K562 (cell line): ENCODE measurements around the gene F13A1. TPM values are rescaled to one million over a fixed set of nuclear protein-coding genes. Genes with fewer than 3 reads are reported as not detected.
A peak's percentile ranks its signal among the peaks of the same experiment; 100 is the strongest.

Experiments
- ATAC-seq: fragments of 200-7000 bp; cut with Tn5 transposase; 3 replicates; pipeline ENCODE4 v1.9.1; 2020; ENCODE audit warnings: moderate library complexity
- BruUV-seq: library from RNA; stranded (reverse); fragments of 400-500 nt; replicated peaks from 2 replicates; lab custom pipeline; 2021; lab: Mats Ljungman, UMichigan
- CTCF ChIA-PET: fragments of 300-600 bp; formaldehyde crosslinking; extraction: SDS; loops from one replicate; lab custom pipeline; 2021; ENCODE audit warnings: low intra/inter-chr PET ratio; lab: Yijun Ruan, JAX
- POLR2A ChIA-PET: fragments of 300-600, 350-650 bp; sonication (Branson Sonifier 250); formaldehyde crosslinking; extraction: SDS; loops from one replicate; lab custom pipeline; 2021; ENCODE audit warnings: antibody characterized with exemption, inconsistent platforms; lab: Yijun Ruan, JAX
- DNase-seq, 4 experiments: peaks; one replicate each; pipeline versions ENCODE4 v3.0.0 to v3.0.0-alpha.2; 2011 to 2018; ENCODE audit warnings: low spot score in 3 of 4, mixed read lengths in 3 of 4; ENCODE audit errors: extremely low read depth in 1 of 4
- FAIRE-seq: peaks from 2 replicates; lab custom pipeline; 2011; peaks lifted over from hg19 to GRCh38; lab: Jason Lieb, UNC
- H2AFZ ChIP-seq: 2 replicates; pipeline ENCODE4 v1.6.0; 2011; ENCODE audit warnings: low read depth, low read length, control low read depth, inconsistent platforms
- H3K27ac ChIP-seq: fragments of 200-600 bp; 3 replicates; pipeline ENCODE4 v1.8.0; 2011; ENCODE audit warnings: low read depth, mild to moderate bottlenecking, control low read depth, inconsistent platforms, low read length, moderate library complexity, mixed read lengths; ENCODE audit errors: extremely low read depth
- H3K27me3 ChIP-seq, 2 experiments: fragments of 300-600 bp in 1 of 2; 2 replicates in 1 of 2; 3 replicates in 1 of 2; pipeline versions ENCODE4 v1.6.0 to v1.8.0; 2011; ENCODE audit warnings: inconsistent platforms in 2 of 2, low read length in 2 of 2, mild to moderate bottlenecking in 1 of 2, mixed read lengths in 1 of 2, moderate library complexity in 1 of 2; ENCODE audit not compliant: control insufficient read depth in 2 of 2, insufficient read depth in 2 of 2
- H3K36me3 ChIP-seq: fragments of 300-600 bp; 3 replicates; pipeline ENCODE4 v1.8.0; 2011; ENCODE audit warnings: mild to moderate bottlenecking, low read length, inconsistent platforms; ENCODE audit not compliant: control insufficient read depth, insufficient read depth
- H3K4me1 ChIP-seq, 2 experiments: fragments of 200-600 bp in 1 of 2; replicated peaks in 1 of 2; 2 replicates in 1 of 2; 3 replicates in 1 of 2; pipeline versions ENCODE4 v1.5.1 to v1.8.0; 2011; ENCODE audit warnings: inconsistent platforms in 2 of 2, low read length in 2 of 2, mild to moderate bottlenecking in 1 of 2, mixed read lengths in 1 of 2, moderate library complexity in 1 of 2; ENCODE audit not compliant: control insufficient read depth in 2 of 2, insufficient read depth in 2 of 2
- H3K4me2 ChIP-seq: 2 replicates; pipeline ENCODE4 v1.6.1; 2011; ENCODE audit warnings: low read length, control low read depth, inconsistent platforms, mixed read lengths; ENCODE audit not compliant: insufficient read depth
- H3K4me3 ChIP-seq: fragments of 200-600 bp; sonication (generic), shearing (Covaris generic); 2 replicates; pipeline ENCODE4 v1.5.1; 2016; ENCODE audit warnings: control low read depth, inconsistent platforms
- H3K79me2 ChIP-seq: fragments of 200-600 bp; 3 replicates; pipeline ENCODE4 v1.8.0; 2011; ENCODE audit warnings: low read length, inconsistent platforms; ENCODE audit not compliant: control insufficient read depth, insufficient read depth
- H3K9ac ChIP-seq, 2 experiments: 2 replicates each; pipeline versions ENCODE4 v1.6.0 to v1.6.1; 2011; ENCODE audit warnings: low read depth in 2 of 2, low read length in 2 of 2, control low read depth in 1 of 2, inconsistent platforms in 1 of 2, mild to moderate bottlenecking in 1 of 2, mixed read lengths in 1 of 2; ENCODE audit not compliant: insufficient read depth in 1 of 2
- H3K9me1 ChIP-seq: one replicate; pipeline ENCODE4 v1.6.0; 2011; ENCODE audit warnings: inconsistent platforms, mild to moderate bottlenecking, low read length, moderate library complexity; ENCODE audit not compliant: control insufficient read depth, insufficient read depth
- H3K9me3 ChIP-seq: replicated peaks from 2 replicates; pipeline ENCODE4 v1.5.1; 2011; ENCODE audit warnings: low read depth, low read length, inconsistent platforms; ENCODE audit not compliant: control insufficient read depth, insufficient read depth
- H4K20me1 ChIP-seq: replicated peaks from 2 replicates; pipeline ENCODE4 v1.6.1; 2011; ENCODE audit warnings: low read length, inconsistent platforms, mixed read lengths; ENCODE audit not compliant: control insufficient read depth, insufficient read depth
- BACH1 ChIP-seq: fragments of 200-800 bp; sonication (Bioruptor generic); IDR thresholded peaks from 2 replicates; pipeline ENCODE4 v1.6.1; 2016; ENCODE audit warnings: missing genetic modification characterization, missing compliant biosample characterization
- C11orf30 ChIP-seq: fragments of 450-650 bp; IDR thresholded peaks from 2 replicates; pipeline ENCODE4 v1.6.1; 2016; ENCODE audit warnings: low read depth, mild to moderate bottlenecking
- CTBP1 ChIP-seq: fragments of 450-650 bp; IDR thresholded peaks from 2 replicates; pipeline ENCODE4 v1.6.1; 2016; ENCODE audit warnings: borderline replicate concordance
- FOS ChIP-seq: IDR thresholded peaks from 3 replicates; pipeline ENCODE4 v1.6.1; 2011; ENCODE audit not compliant: insufficient read length; ENCODE audit errors: extremely low read depth
- FOSL1 ChIP-seq: fragments of 200-800 bp; sonication (Bioruptor generic); conservative IDR thresholded peaks from 2 replicates; pipeline ENCODE4 v1.6.1; 2016; ENCODE audit warnings: missing genetic modification characterization, missing compliant biosample characterization
- MYC ChIP-seq, 2 experiments: fragments of 250-450 bp in 1 of 2; sonication (Bioruptor Pico) in 1 of 2; IDR thresholded peaks; 2 replicates each; pipeline versions ENCODE4 v1.5.1 to v1.6.1; 2012 to 2021; ENCODE audit warnings: low read depth in 2 of 2, borderline replicate concordance in 1 of 2, improper control_type of control experiment in 1 of 2, low read length in 1 of 2, mild to moderate bottlenecking in 1 of 2, moderate library complexity in 1 of 2
- NCOA6 ChIP-seq: fragments of 450-650 bp; IDR thresholded peaks from 2 replicates; pipeline ENCODE4 v1.6.1; 2017; ENCODE audit warnings: mild to moderate bottlenecking
- NFE2 ChIP-seq: IDR thresholded peaks from 2 replicates; pipeline ENCODE4 v1.6.1; 2014; ENCODE audit warnings: antibody characterized with exemption, low read depth
- NFE2L1 ChIP-seq: fragments of 450-650 bp; IDR thresholded peaks from 2 replicates; pipeline ENCODE4 v1.6.1; 2016; ENCODE audit warnings: missing genetic modification characterization, low read depth, mild to moderate bottlenecking, missing compliant biosample characterization, moderate library complexity, borderline replicate concordance
- SIN3A ChIP-seq, 2 experiments: fragments of 150-350 bp in 1 of 2; IDR thresholded peaks; 2 replicates each; pipeline ENCODE4 v1.6.1; 2011 to 2016; ENCODE audit warnings: borderline replicate concordance in 2 of 2, low read depth in 2 of 2, low read length in 2 of 2, mild to moderate bottlenecking in 2 of 2, moderate library complexity in 2 of 2; ENCODE audit not compliant: control insufficient read depth in 1 of 2
- TCF15 ChIP-seq: fragments of 250-450 bp; sonication (Bioruptor Pico); IDR thresholded peaks from 2 replicates; pipeline ENCODE4 v1.8.0; 2022; ENCODE audit warnings: moderate library complexity, mild to moderate bottlenecking, inconsistent platforms
- TCF3 ChIP-seq: sonication (generic); formaldehyde crosslinking; IDR thresholded peaks from 2 replicates; pipeline ENCODE4 v1.4.0; 2020; ENCODE audit warnings: mild to moderate bottlenecking, missing genetic modification reagents
- YBX1 ChIP-seq: fragments of 450-650 bp; IDR thresholded peaks from 2 replicates; pipeline ENCODE4 v1.7.1; 2016; ENCODE audit warnings: mild to moderate bottlenecking
- ZC3H8 ChIP-seq: fragments of 450-650 bp; IDR thresholded peaks from 2 replicates; pipeline ENCODE4 v1.6.1; 2017
- ZFP91 ChIP-seq: sonication (generic); formaldehyde crosslinking; IDR thresholded peaks from 2 replicates; pipeline ENCODE4 v1.8.0; 2022; ENCODE audit warnings: mild to moderate bottlenecking, missing genetic modification reagents
- ZNF134 ChIP-seq: fragments of 250-450 bp; sonication (Bioruptor Pico); conservative IDR thresholded peaks from 2 replicates; pipeline ENCODE4 v1.4.0; 2020
- ZNF143 ChIP-seq: sonication (generic); formaldehyde crosslinking; IDR thresholded peaks from 2 replicates; pipeline ENCODE4 v1.9.0; 2022; ENCODE audit warnings: mild to moderate bottlenecking, missing genetic modification reagents
- WGBS: fragments of 100-300 bp; shearing (Covaris generic); methylation state at CpG from one replicate; pipeline ENCODE4 v1.1.6; 2016; ENCODE audit warnings: low coverage, mixed read lengths; ENCODE audit not compliant: insufficient coverage; ENCODE audit errors: missing lambda C conversion rate; 5-methylcytosine and 5-hydroxymethylcytosine counted together
- in situ Hi-C: fragments of 300-500 bp; cut with MboI; formaldehyde crosslinking; loops from 4 replicates; pipeline ENCODE4 v1.15.0; 2018; ENCODE audit warnings: inconsistent platforms, mixed read lengths
- intact Hi-C: fragments of 100-400 bp; cut with micrococcal nuclease; formaldehyde crosslinking; loops from 2 replicates; pipeline ENCODE4 v1.14.2; 2022
- polyA plus RNA-seq, 8 experiments: library from polyadenylated mRNA; depleted of rRNA in 4 of 8; stranded (reverse) in 5 of 8; unstranded in 3 of 8; fragments of >200 nt; fragmentation: Nextera tagmentation in 2 of 8; fragmentation: Illumina TruSeq in 1 of 8; extraction: Ambion mirVana in 2 of 8; extraction: Trizol in 1 of 8; gene quantifications; 2 replicates each; pipeline versions ENCODE4 v1.2.1 to v1.2.3, GENCODE V29; 2011 to 2014; ENCODE audit warnings: inconsistent platforms in 1 of 8, missing spikeins in 1 of 8
- total RNA-seq, 7 experiments: library from RNA; depleted of rRNA in 6 of 7; stranded (reverse); fragments of >200 nt in 6 of 7; fragmentation: Illumina TruSeq in 2 of 7; extraction: Trizol in 2 of 7; gene quantifications; 2 replicates each; pipeline versions ENCODE4 v1.2.1 to v1.2.3, GENCODE V29; 2011 to 2021; ENCODE audit warnings: low replicate concordance in 1 of 7
- TF ChIP-seq, protein P1 (sequence below): fragments of 450-650 bp; IDR thresholded peaks from 2 replicates; pipeline ENCODE4 v1.6.1; 2018; ENCODE audit not compliant: partially characterized antibody

The F13A1 gene
- total and polyA plus RNA-seq, 9 of the 15 experiments (the other 6 are each of a cell fraction or from before 2014, with no cell fraction given) = 0.33 TPM; not detected in 8

DNA sequence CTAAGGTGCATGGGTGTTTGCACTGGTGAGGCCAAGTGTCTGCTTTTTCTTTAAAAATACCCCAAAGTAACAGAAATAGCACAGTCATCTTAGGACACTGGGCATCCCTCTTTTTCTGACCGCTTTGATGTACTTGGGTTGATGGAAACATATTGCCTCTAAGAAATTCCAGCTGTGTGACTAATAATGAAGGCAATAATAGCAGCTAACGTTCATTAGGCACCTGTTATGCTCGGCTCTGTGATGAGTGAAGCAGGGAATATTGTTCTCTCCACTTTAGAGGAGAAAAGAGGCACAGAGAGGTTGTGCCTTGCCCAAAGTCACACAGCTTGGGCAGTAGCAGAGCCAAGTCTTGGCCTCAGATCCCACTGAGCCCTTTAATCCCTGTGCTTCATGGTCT, 100.7 kb downstream of the F13A1 start (continued):
- TF ChIP-seq ZFP91 (no peak), ZNF143 (CRISPR knock-in tag) (no peak), ZNF134 (no peak), CTBP1 (no peak), TCF15 (CRISPR knock-in tag) (no peak), YBX1 (no peak), SIN3A (IDR thresholded peaks at IDR 0.05; ENCODE audit: borderline replicate concordance in 2 of 2, control insufficient read depth in 1 of 2, low read depth in 2 of 2, low read length in 2 of 2) (no peak), TCF3 (no peak), NCOA6 (no peak), ZC3H8 (no peak)

DNA sequence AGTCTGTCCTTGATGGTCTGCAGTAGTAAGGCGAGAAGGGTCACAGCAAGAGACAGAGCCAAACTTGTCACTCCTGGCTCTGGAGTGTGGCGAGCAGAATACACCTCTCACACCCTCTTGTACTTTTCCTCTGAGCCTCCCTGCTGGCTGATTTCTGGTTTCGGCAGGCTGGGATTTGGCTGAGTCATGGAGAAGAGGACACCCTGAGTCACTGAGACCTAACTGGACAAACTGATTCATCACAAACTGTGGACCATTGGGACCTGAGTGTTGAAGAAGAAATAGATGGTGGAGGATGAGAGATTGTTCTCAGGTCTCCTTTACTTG, 101.7 kb downstream of the F13A1 start:
- Histone ChIP-seq H2AFZ (peak overlapping the region; percentile 44; the same call in 1 of the 2 replicates), H3K9me1 (no peaks in the 10 kb centered on the region), H4K20me1 (no peaks in the 10 kb centered on the region; the same call in 1 of the 2 replicates), H3K4me1 (no peaks in the 10 kb centered on the region; a peak in 1 of 5 replicates), H3K27me3 (no peaks in the 10 kb centered on the region; a peak in 1 of 5 replicates), H3K79me2 (no peaks in the 10 kb centered on the region), H3K27ac (no peak overlapping the region), H3K9me3 (no peaks in the 10 kb centered on the region), H3K9ac (no peak overlapping the region), H3K4me2 (peak overlapping the region; percentile 42; the same call in 1 of the 2 replicates), H3K4me3 (no peak overlapping the region), H3K36me3 (no peaks in the 10 kb centered on the region)
- no TSS peak for BruUV-seq
- in situ Hi-C loops = no loop called here
- peak in 2 of 4 experiments; percentile 22 to 30 for DNase-seq
- no peak for FAIRE-seq
- ChIA-PET POLR2A (no interaction called here), CTCF (no interaction called here)
- intact Hi-C loops = no loop called here
- ATAC-seq = peak; percentile 85
- 3% methylated on average over 3 of the region's 3 CpGs for WGBS
- TF ChIP-seq, protein P1, sequence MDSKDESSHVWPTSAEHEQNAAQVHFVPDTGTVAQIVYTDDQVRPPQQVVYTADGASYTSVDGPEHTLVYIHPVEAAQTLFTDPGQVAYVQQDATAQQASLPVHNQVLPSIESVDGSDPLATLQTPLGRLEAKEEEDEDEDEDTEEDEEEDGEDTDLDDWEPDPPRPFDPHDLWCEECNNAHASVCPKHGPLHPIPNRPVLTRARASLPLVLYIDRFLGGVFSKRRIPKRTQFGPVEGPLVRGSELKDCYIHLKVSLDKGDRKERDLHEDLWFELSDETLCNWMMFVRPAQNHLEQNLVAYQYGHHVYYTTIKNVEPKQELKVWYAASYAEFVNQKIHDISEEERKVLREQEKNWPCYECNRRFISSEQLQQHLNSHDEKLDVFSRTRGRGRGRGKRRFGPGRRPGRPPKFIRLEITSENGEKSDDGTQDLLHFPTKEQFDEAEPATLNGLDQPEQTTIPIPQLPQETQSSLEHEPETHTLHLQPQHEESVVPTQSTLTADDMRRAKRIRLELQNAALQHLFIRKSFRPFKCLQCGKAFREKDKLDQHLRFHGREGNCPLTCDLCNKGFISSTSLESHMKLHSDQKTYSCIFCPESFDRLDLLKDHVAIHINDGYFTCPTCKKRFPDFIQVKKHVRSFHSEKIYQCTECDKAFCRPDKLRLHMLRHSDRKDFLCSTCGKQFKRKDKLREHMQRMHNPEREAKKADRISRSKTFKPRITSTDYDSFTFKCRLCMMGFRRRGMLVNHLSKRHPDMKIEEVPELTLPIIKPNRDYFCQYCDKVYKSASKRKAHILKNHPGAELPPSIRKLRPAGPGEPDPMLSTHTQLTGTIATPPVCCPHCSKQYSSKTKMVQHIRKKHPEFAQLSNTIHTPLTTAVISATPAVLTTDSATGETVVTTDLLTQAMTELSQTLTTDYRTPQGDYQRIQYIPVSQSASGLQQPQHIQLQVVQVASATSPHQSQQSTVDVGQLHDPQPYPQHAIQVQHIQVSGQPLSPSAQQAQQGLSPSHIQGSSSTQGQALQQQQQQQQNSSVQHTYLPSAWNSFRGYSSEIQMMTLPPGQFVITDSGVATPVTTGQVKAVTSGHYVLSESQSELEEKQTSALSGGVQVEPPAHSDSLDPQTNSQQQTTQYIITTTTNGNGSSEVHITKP = peak; percentile 49
- TF ChIP-seq BACH1 (peak; percentile 64; the same call in 1 of the 2 replicates), MYC (IDR thresholded peaks at IDR 0.05; ENCODE audit: low read depth, low read length) (no peak), MYC (CRISPR knock-in tag; IDR thresholded peaks at IDR 0.05; ENCODE audit: borderline replicate concordance, low read depth) (no peak), FOS (no peak), C11orf30 (peak; percentile 87), NFE2 (peak; percentile 84), NFE2L1 (tag) (0 out of 2 replicates have a peak, but pooled peaks have one; percentile 16), FOSL1 (tag) (peak; percentile 45; the same call in 1 of the 2 replicates)
